HCT116 (cell line): ENCODE results near the gene NOS2. TPM values are rescaled to one million over a fixed set of nuclear protein-coding genes. Genes with fewer than 3 reads are reported as not detected.
"Not testable (repeated sequence)": the region's sequence is repeated elsewhere in the genome, so short reads cannot be mapped to it uniquely, and the experiment has no call there.

Experiments
- ATAC-seq: fragments of 200-7000 bp; cut with Tn5 transposase; 2 replicates; pipeline ENCODE4 v1.9.1; 2020; ENCODE audit warnings: mild to moderate bottlenecking, moderate library complexity
- BruUV-seq: library from RNA; stranded (reverse); fragments of 400-500 nt; replicated peaks from 2 replicates; lab custom pipeline; 2021; lab: Mats Ljungman, UMichigan
- CTCF ChIA-PET: fragments of 300-600 bp; sonication (Branson Sonifier 250); formaldehyde crosslinking; loops from one replicate; lab custom pipeline; 2021; ENCODE audit warnings: antibody characterized with exemption; lab: Charles Lee
- POLR2A ChIA-PET: fragments of 300-600, 350-600 bp; sonication (Branson Sonifier 250); formaldehyde crosslinking; loops from one replicate; lab custom pipeline; 2021; ENCODE audit warnings: antibody characterized with exemption; lab: Charles Lee
- RAD21 ChIA-PET, 2 experiments: fragments of 300-600 bp; sonication (Branson Sonifier 250); formaldehyde crosslinking; loops; one replicate each; lab custom pipeline; 2023; ENCODE audit warnings: low total read pairs in 2 of 2; ENCODE audit not compliant: uncharacterized antibody in 2 of 2, unreplicated experiment in 2 of 2, low non-redundant PET in 1 of 2; lab: Charles Lee
- DNase-seq: peaks from one replicate; pipeline ENCODE4 v3.0.0-alpha.2; 2010; ENCODE audit warnings: low read depth, low spot score
- H2AFZ ChIP-seq: fragments of 200-600 bp; shearing (Covaris generic), sonication (generic); 2 replicates; pipeline ENCODE4 v1.6.1; 2017; ENCODE audit warnings: low read depth, mixed run types, mixed read lengths, antibody characterized with exemption, low read length; ENCODE audit not compliant: poor library complexity, severe bottlenecking
- H3K27ac ChIP-seq: 2 replicates; pipeline ENCODE4 v1.5.1; 2012; ENCODE audit warnings: low read depth, low read length
- H3K27me3 ChIP-seq: fragments of 200-600 bp; sonication (generic); 2 replicates; pipeline ENCODE4 v1.6.1; 2016; ENCODE audit warnings: mixed run types, low read length, mixed read lengths; ENCODE audit not compliant: insufficient read depth
- H3K36me3 ChIP-seq, 2 experiments: fragments of 200-500 bp in 1 of 2; fragments of 200-600 bp in 1 of 2; sonication (Bioruptor generic) in 1 of 2; sonication (generic) in 1 of 2; 2 replicates each; pipeline versions ENCODE4 v1.5.1 to v1.6.1; 2014 to 2016; ENCODE audit warnings: low read length in 2 of 2, inconsistent platforms in 1 of 2, mixed read lengths in 1 of 2, mixed run types in 1 of 2; ENCODE audit not compliant: insufficient read depth in 2 of 2, control insufficient read depth in 1 of 2
- H3K4me1 ChIP-seq, 2 experiments: fragments of 200-600 bp in 1 of 2; sonication (generic) in 1 of 2; 2 replicates each; pipeline versions ENCODE4 v1.5.1 to v1.6.1; 2012 to 2017; ENCODE audit warnings: low read length in 2 of 2, inconsistent platforms in 1 of 2, mild to moderate bottlenecking in 1 of 2, mixed read lengths in 1 of 2, mixed run types in 1 of 2, moderate library complexity in 1 of 2; ENCODE audit not compliant: insufficient read depth in 2 of 2, control insufficient read depth in 1 of 2
- H3K4me2 ChIP-seq: fragments of 200-600 bp; sonication (generic); 2 replicates; pipeline ENCODE4 v1.6.1; 2017; ENCODE audit warnings: mixed run types, low read length, mixed read lengths
- H3K4me3 ChIP-seq, 2 experiments: fragments of 200-600 bp in 1 of 2; sonication (generic) in 1 of 2; replicated peaks in 1 of 2; 2 replicates each; pipeline ENCODE4 v1.5.1; 2011 to 2016; ENCODE audit warnings: low read length in 2 of 2, control low read depth in 1 of 2, low read depth in 1 of 2, mild to moderate bottlenecking in 1 of 2, mixed read lengths in 1 of 2, mixed run types in 1 of 2
- H3K79me2 ChIP-seq: fragments of 200-600 bp; sonication (generic); 2 replicates; pipeline ENCODE4 v1.6.1; 2017; ENCODE audit warnings: mild to moderate bottlenecking, mixed run types, low read length, moderate library complexity, mixed read lengths; ENCODE audit not compliant: insufficient read depth
- H3K9ac ChIP-seq: fragments of 200-600 bp; sonication (generic); 2 replicates; pipeline ENCODE4 v1.6.1; 2016; ENCODE audit warnings: low read length, mixed read lengths
- H3K9me2 ChIP-seq: fragments of 200-600 bp; sonication (generic), shearing (Covaris generic); 2 replicates; pipeline ENCODE4 v1.6.1; 2017; ENCODE audit warnings: mixed run types, mild to moderate bottlenecking, moderate library complexity; ENCODE audit not compliant: insufficient read depth
- H3K9me3 ChIP-seq, 2 experiments: fragments of 200-500 bp in 1 of 2; fragments of 200-600 bp in 1 of 2; sonication (Bioruptor generic) in 1 of 2; sonication (generic) in 1 of 2; 2 replicates each; pipeline ENCODE4 v1.6.1; 2014 to 2017; ENCODE audit warnings: low read length in 2 of 2, mixed read lengths in 2 of 2, inconsistent platforms in 1 of 2, low read depth in 1 of 2, mild to moderate bottlenecking in 1 of 2, mixed run types in 1 of 2, moderate library complexity in 1 of 2; ENCODE audit not compliant: control insufficient read depth in 1 of 2, insufficient read depth in 1 of 2
- H4K20me1 ChIP-seq: fragments of 200-600 bp; sonication (generic), shearing (Covaris generic); 2 replicates; pipeline ENCODE4 v1.6.1; 2017; ENCODE audit warnings: mixed run types, mild to moderate bottlenecking, moderate library complexity; ENCODE audit not compliant: insufficient read depth
- ATF3 ChIP-seq: IDR thresholded peaks from 2 replicates; pipeline ENCODE4 v1.6.1; 2012
- ELF1 ChIP-seq: IDR thresholded peaks from 2 replicates; pipeline ENCODE4 v1.6.1; 2012; ENCODE audit warnings: low read depth, borderline replicate concordance
- FOSL1 ChIP-seq: IDR thresholded peaks from 2 replicates; pipeline ENCODE4 v1.6.1; 2012; ENCODE audit warnings: low read depth
- POLR2A ChIP-seq: IDR thresholded peaks from 2 replicates; pipeline ENCODE4 v1.7.0; 2011; ENCODE audit warnings: borderline replicate concordance; ENCODE audit not compliant: insufficient read depth, insufficient read length; ENCODE audit errors: extremely low read depth
- TCF7L2 ChIP-seq: IDR thresholded peaks from 2 replicates; pipeline ENCODE4 v1.7.0; 2011; ENCODE audit warnings: borderline replicate concordance, inconsistent platforms; ENCODE audit not compliant: insufficient read depth, insufficient read length; ENCODE audit errors: extremely low read depth
- ZNF274 ChIP-seq: fragments of 200-500 bp; sonication (Bioruptor generic); IDR thresholded peaks from 2 replicates; pipeline ENCODE4 v1.6.1; 2014; ENCODE audit warnings: mild to moderate bottlenecking, low read depth, low read length, inconsistent platforms
- intact Hi-C: fragments of 100-400 bp; cut with micrococcal nuclease; formaldehyde crosslinking; loops from 2 replicates; pipeline ENCODE4 v1.10.0; 2022
- total RNA-seq: library from RNA; stranded (reverse); gene quantifications from one replicate; pipeline ENCODE4 v1.2.1, GENCODE V29; 2021; ENCODE audit not compliant: unreplicated experiment

The NOS2 gene
- total RNA-seq, 1 experiment from 2014 or later = 0.07 TPM

GRCh38 chr17:27740541-27740940, 59.8 kb downstream of the NOS2 start:
- H3K9ac ChIP-seq, POLR2A ChIA-PET, H3K79me2 ChIP-seq, DNase-seq, H3K36me3 ChIP-seq, BruUV-seq, H3K4me2 ChIP-seq, H4K20me1 ChIP-seq, H2AFZ ChIP-seq, H3K4me3 ChIP-seq, RAD21 ChIA-PET, H3K27ac ChIP-seq, H3K9me3 ChIP-seq, H3K4me1 ChIP-seq, H3K9me2 ChIP-seq, ATAC-seq, H3K27me3 ChIP-seq: not testable (repeated sequence)
- CTCF ChIA-PET = interaction anchor here (1.5 to 2.0 kb wide), 2 partner anchors 16 to 86 kb away, joined by 4 to 6 read pairs; no protein-coding TSS in a partner anchor
- intact Hi-C loops = loop anchor here (2.0 to 10.0 kb wide), 2 partner anchors 16 to 56 kb away; no protein-coding TSS in a partner anchor

GRCh38 chr17:27733773-27734172, 66.6 kb downstream of the NOS2 start:
- TF ChIP-seq ATF3 (no peak), POLR2A (no peak), ELF1 (no peak), FOSL1 (no peak), TCF7L2 (no peak), ZNF274 (no peak)
- H3K9me2 ChIP-seq = no peaks in the 10 kb centered on the region
- H3K27ac ChIP-seq = no peak overlapping the region
- DNase-seq = no peak
- H3K27me3 ChIP-seq = 0 out of 2 replicates have a peak, but pooled peaks cover 4% of the 10 kb centered on the region
- no peaks in the 10 kb centered on the region for H3K79me2 ChIP-seq
- H3K4me1 ChIP-seq = no peaks in the 10 kb centered on the region
- POLR2A ChIA-PET = no interaction called here
- no peak overlapping the region for H3K4me3 ChIP-seq
- H3K36me3 ChIP-seq = no peaks in the 10 kb centered on the region
- RAD21 ChIA-PET = no interaction called here
- no peaks in the 10 kb centered on the region for H3K9me3 ChIP-seq
- no peaks in the 10 kb centered on the region for H4K20me1 ChIP-seq
- no peak overlapping the region for H2AFZ ChIP-seq
- no TSS peak for BruUV-seq
- ATAC-seq = no peak
- no peak overlapping the region for H3K9ac ChIP-seq
- CTCF ChIA-PET = no interaction called here
- no peak overlapping the region for H3K4me2 ChIP-seq
- intact Hi-C loops = no loop called here

GRCh38 chr17:27732746-27733145, 67.6 kb downstream of the NOS2 start:
- H3K9me2 ChIP-seq, H3K9me3 ChIP-seq, H3K36me3 ChIP-seq, CTCF ChIA-PET, RAD21 ChIA-PET, POLR2A ChIA-PET, DNase-seq, H4K20me1 ChIP-seq, H3K79me2 ChIP-seq, H3K27me3 ChIP-seq, H2AFZ ChIP-seq, H3K4me1 ChIP-seq, H3K27ac ChIP-seq, intact Hi-C loops, H3K4me2 ChIP-seq, BruUV-seq, H3K4me3 ChIP-seq, ATAC-seq, H3K9ac ChIP-seq: not testable (repeated sequence)

- H3K9me2 ChIP-seq = not testable (repeated sequence)
Observed at GRCh38 chr17:27725982-27726381, 74.3 kb downstream of the NOS2 start.

More at GRCh38 chr17:27725982-27726381, 74.3 kb downstream of the NOS2 start:
- H3K4me2 ChIP-seq, H3K27ac ChIP-seq, H3K9me3 ChIP-seq, H3K4me1 ChIP-seq, DNase-seq, BruUV-seq, ATAC-seq, H3K36me3 ChIP-seq, H2AFZ ChIP-seq, H3K9ac ChIP-seq, H3K79me2 ChIP-seq, H3K27me3 ChIP-seq, H3K4me3 ChIP-seq, RAD21 ChIA-PET, H4K20me1 ChIP-seq, POLR2A ChIA-PET: not testable (repeated sequence)
- CTCF ChIA-PET = interaction anchor here (0.7 kb wide), 1 partner anchor 406 kb away, joined by 4 read pairs; no protein-coding TSS in a partner anchor
- intact Hi-C loops = loop anchor here (2.0 kb wide), 1 partner anchor 15 kb away; no protein-coding TSS in a partner anchor
